GM19397 (cell line): ENCODE measurements around the gene RAPGEF3.

Experiments
- ATAC-seq: cut with Tn5 transposase; IDR thresholded peaks from one replicate; pipeline ENCODE4 v1.9.1; 2021; ENCODE audit warnings: mild to moderate bottlenecking, moderate library complexity; ENCODE audit not compliant: unreplicated experiment

The RAPGEF3 gene

GRCh38 chr12:47725893-47726292 is 32.8 kb downstream of the RAPGEF3 start:
- ATAC-seq, result peak; percentile 80

GRCh38 chr12:47725091-47725772 is 33.4 kb downstream of the RAPGEF3 start, which contains the start of gene ENDOU:
TSS of gene ENDOU (minus strand) at chr12:47725490. CDS start at chr12:47725413, 77 bp downstream.
- ATAC-seq, result no peak

DNA sequence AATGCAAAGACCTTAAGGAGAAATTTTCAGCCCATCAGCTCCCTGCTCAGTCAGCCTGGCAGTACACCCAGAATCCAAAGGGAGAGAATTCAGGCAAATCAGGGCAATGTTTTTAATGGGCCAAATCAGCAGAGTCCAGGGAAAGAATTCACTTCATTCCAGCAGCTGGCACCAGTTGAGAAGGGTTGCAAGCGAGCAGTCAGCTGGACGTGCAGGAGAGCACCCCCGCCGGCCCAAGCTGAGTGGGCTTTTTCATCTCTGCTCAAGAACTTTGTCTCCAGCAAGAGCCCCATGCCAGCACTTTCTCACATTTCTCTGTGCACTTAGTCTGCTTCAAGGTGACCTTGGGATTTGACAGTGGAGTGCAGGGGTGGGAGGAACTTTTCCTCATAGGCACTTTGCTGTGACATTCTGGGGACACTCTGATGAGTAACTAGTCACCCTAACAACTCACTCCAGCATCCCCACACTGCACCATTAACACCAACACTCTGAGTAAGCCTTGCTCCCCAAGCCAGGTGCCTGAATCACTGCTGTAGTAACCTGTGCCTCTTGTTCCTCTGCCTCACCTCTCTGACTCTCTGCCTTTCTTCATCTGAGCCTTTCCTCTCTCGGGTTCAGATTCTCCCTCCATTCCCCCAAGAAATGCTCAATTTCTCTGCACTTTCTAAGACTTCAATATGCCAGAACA is 35.6 kb downstream of the RAPGEF3 start:
- no peak for ATAC-seq

DNA sequence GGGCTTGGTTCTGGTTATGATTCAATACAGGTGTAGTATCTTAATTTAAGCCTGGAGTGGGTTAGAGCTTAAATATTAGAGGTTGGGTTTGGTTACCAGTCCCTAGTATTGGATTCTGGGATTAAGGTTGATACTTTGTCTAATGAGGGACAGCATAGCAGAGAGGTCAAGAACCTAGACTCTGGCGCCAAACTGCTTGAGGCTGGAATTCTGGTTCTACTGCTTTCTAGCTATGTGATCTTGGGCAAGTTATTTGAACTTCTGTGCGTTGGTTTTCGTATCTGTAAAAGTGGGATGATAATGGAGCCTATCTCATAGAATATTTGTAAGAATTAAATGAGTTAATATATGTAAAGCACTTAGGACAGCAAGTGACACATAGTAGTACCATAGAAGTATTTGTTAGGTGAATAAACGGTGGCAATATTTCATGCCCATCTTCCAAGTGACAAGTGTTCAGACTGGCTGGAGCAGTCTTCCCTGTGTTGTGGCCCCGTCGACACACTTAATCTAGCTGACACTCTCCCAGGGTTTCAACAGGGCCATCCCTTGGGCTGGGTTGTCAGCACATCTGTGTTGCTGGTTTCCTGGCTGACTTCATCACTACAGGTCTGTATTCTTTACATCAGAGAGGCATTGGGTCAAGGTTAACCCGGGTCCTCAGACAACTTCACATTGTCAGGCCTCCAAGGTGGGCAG is 36.4 kb downstream of the RAPGEF3 start:
- no peak for ATAC-seq

DNA sequence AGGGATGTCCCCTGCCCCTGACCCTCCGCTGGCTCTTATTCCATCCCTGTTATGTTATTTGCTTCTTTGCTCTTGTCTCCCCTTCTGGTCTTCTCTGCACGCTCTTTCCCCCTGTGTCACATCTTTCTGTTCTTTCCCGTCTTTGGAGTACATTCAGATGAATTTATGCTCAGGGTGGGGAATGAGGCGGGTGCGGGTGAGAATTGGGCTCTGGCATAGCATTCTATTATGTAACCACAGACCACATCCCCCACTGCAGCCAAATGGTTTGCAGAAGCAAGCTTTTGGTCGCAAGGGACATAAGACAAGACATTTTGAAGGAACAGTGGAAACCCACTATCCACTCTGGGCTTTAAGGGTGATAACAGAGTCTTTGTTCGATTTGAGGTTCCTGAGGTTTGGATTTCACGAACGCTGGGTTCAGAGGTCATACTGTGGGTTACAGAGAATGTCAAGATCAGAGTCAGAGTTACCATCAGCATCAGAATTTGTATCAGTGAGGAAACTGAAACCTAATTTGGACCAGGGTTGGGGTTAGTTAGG is 37.2 kb downstream of the RAPGEF3 start:
- ATAC-seq, result no peak

DNA sequence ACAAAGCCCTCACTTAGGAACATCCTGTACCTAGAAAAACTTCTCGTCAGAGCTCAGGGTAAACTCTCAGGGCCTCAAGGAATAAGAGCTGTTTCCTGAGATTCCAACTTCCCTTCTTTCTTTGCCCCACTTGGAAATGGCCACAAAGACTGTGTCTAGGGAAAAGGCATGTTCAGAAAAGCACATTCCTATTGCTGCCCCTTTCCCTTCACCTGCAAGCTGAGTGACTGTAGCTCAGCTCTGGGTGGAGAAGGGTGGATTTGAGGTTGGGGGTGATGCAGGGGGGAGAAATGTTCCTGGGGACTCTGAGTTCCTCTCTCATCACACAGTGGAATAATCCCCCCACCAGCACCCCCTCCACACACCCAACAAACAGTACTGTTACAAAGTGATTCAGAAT is 40.1 kb downstream of the RAPGEF3 start:
- no peak for ATAC-seq

- ATAC-seq, result no peak
Observed at GRCh38 chr12:47717443-47718193, 41.1 kb downstream of the RAPGEF3 start.

DNA sequence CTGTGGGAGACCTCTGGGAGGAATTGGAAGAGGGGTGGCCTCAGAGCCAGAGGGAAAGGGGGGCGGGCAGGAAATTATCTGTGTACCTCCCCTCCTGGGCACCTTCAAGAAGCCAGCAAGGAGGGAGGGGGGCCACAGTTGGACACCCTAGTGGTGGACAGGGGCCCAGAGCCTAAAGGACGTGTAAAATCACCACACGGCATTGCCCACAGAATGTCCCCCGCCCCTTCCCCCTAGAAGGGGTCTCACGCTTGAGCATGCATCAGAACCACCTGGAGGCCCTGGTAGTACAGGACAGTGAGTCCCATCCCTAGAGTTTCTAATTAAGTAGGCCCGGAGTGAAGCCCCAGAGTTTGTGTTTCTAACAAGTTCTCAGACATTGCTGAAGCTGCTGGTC is 41.6 kb downstream of the RAPGEF3 start:
- no peak for ATAC-seq

DNA sequence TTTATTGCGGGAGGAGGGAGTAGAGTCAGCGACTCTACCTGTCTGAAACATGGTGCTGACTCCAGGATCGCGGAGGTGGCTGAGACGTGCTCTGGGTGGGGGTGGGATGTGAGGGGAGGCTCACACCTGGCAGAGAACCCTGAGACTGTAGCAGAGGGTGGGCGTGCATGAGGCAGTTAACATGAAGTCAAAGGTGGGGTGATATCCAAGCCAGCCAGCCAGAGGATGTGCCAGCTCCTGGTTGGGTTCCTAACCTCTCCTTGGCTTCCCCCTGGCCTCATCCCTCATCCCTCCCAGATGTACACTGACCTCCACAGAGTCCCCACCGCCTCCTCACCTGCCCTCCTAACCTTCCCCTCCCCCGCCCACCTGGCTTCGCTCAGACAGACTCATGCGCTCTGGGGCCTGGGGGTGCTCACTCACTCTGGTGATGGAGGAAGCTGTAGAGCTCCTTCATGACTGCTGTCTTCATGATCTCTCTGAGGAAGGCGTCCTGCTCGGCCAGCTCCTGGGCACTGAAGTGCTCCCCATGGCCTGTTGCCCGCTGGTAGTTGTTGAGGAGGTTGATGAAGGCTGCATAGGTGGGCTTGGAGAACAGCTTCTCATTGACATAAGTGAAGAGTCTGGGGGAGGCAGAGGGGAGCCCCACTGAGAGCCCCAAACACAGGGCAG is 42.7 kb downstream of the RAPGEF3 start:
- ATAC-seq, result no peak

- ATAC-seq, result no peak
Observed at GRCh38 chr12:47715393-47715876, 43.2 kb downstream of the RAPGEF3 start.

DNA sequence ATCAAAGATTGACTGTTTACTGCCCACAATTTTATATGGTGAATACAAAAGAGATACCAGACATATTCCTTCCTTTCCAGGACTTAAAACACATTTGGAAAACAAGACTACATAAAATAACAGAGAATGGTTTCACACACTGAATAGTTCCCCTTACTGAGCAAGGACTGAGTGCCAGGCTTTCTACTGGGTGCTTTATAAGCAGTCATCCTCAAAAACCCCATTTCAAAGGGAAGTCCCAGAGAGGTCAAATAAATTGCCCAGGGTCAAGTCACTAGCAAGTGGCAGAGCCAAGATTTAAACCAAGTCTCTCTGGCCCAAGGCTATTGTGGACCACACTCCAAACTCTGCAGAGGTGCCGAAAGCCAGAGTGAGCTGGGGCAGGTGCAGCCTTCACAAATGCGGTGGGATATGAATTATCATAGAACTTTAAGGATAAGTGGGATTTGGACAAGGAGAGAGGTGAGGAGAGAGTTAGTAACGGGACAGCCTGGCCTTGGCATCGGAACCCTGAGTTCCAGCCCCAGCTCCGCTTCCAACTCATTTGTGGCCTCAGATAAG is 43.8 kb downstream of the RAPGEF3 start:
- no peak for ATAC-seq

DNA sequence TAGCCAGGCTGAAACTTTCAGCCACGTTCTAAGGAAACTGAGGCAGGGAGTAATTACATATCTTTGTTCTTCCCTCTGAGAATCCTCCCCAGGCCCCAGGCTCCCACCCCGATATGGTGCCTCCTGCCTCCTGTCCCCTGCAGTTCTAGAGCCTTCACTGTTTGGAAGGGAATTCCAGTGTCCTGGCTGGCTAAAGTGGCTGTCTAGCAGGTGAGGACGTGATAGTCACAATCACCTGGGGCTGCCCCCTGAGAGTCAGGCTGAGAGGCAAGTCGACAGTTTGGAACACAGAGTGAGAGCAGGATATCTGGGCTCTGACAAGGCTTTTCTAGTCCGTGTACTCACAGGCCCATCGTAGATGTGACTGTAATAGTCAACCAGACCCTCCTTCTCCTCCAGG is 46.5 kb downstream of the RAPGEF3 start:
- no peak for ATAC-seq

DNA sequence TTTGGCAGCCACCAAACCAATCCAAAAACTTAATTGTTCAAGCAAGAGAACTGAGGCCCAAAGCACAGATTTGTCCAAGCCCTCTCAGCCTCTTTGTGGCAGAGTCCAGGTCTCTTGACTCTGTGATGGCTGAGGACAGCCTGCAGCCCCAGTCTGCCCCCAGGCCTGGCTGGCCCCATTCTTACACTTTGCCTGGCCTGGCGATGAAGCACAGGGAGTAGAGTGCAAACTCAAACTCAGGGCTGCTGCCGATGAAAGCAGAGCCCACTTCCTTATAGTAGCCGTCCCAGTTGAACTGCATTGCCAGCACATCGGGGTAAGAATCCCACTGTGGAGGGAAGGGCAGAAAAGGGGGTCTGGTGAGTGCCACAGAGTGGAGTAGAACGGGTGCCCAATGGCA is 47.2 kb downstream of the RAPGEF3 start:
- no peak for ATAC-seq

GRCh38 chr12:47710278-47710677 is 48.4 kb downstream of the RAPGEF3 start:
- ATAC-seq, result no peak

GRCh38 chr12:47709671-47710070 is 49.0 kb downstream of the RAPGEF3 start:
- ATAC-seq, result no peak

- ATAC-seq, result no peak
Observed at GRCh38 chr12:47709237-47709636, 49.4 kb downstream of the RAPGEF3 start.

- no peak for ATAC-seq
Observed at GRCh38 chr12:47707905-47708543, 50.7 kb downstream of the RAPGEF3 start.

GRCh38 chr12:47707355-47707754 is 51.3 kb downstream of the RAPGEF3 start:
- ATAC-seq, result no peak
